Inflammatory macrophage treated with lipopolysaccharide for 4 hours (primary cell): Measurements from ENCODE around the gene TMPRSS5.
"Not testable (repeated sequence)": the region's sequence is repeated elsewhere in the genome, so short reads cannot be mapped to it uniquely, and the experiment has no call there.

Experiments
- DNase-seq: peaks from one replicate; pipeline ENCODE4 v3.0.0-alpha.2; 2020

TMPRSS5 gene

DNA sequence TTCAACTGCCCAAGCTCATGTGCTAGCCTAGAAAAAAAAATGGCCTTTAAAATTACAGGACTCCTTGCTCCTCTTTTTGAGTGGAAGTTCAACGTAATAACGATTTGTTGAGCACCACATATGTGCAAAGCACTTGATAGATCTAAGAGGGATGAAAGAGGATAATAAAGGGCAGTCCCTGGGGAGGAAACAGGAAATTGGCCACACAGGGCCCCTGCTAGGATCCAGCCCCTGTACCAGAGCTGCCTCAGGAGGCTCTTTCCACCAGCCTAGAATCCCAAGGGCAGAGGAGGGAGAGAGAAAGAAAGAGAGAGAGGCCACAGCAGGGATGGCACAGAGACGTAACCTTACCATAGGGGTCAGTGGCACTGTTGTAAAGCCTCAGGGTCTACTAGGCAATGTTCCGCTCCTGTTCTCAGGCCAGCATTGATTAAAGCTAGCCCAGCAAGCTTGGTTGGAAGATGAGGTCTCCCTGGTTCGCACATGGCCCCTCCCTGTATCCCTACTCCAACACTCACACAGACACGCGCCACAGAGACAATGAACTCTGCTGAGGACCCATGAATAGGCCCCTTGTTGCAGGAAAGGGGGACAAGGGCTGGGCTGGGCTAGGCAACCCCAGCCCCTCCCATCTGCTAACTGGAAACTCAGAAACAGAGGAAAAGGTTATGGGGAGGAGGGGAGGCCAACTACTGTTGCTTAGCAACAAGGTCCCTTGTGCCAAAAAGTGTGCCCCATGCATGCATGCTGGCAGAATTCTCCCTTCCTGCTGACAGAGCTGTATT lies at the start of gene TMPRSS5:
TSS of gene TMPRSS5 (minus strand) at position 438 of the 785 bp plus-strand sequence. CDS start at position 354, 84 bp downstream.
- DNase-seq, result no peak

DNA sequence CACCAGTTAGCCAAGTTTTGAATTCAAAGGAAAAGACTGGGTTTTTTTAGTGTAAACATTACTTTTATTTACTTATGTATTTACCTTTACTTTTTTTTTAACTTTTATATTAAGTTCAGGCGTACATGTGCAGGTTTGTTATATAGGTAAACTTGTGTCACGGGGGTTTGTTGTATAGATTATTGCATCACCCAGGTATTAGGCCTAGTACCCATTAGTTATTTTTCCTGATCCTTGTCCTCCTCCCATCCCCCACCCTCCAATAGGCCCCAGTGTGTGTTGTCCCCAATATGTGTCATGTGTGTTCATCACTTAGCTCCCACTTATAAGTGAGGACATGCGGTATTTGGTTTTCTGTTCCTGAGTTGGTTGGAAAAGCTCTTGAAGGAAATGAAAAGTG lies 46.8 kb upstream of the TMPRSS5 start:
- DNase-seq, result no peak

DNA sequence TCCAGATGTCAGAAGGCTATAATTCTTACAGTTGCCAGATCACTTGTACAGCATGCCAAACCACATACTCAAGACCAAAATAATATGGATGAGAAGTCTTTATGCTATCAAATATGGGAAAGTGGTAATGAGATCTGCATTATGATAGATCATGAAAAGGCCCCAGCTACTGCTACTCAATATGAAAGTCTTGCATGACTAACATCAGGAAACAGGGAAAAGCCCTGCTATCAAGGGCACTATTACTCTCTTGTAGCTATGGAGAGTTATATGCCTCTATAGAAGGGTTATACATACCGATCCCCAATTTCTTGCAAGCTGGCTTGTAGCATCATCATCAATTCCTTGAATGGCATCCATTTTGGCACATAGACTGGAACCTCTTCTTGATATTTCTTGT lies 30.2 kb upstream of the TMPRSS5 start:
- no peak for DNase-seq

DNA sequence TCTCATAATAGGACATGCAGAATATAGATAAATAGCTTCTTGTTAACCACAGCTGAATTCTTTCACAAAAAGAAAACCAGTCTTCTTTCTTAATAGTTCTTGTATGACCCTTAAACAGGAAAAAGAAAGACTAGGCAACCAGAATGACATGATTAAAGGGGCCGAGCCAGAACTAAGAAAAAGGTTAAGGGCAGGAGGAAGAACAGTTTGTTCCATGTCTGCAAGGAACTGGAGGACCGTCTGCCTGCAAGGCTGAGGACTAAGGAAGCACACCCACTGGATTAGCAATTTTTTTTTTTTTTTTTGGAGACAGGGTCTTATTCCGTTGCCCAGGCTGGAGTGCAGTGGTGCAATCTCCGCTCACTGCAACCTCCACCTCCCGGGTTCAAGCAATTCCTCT lies 26.0 kb upstream of the TMPRSS5 start:
- no peak for DNase-seq

DNA sequence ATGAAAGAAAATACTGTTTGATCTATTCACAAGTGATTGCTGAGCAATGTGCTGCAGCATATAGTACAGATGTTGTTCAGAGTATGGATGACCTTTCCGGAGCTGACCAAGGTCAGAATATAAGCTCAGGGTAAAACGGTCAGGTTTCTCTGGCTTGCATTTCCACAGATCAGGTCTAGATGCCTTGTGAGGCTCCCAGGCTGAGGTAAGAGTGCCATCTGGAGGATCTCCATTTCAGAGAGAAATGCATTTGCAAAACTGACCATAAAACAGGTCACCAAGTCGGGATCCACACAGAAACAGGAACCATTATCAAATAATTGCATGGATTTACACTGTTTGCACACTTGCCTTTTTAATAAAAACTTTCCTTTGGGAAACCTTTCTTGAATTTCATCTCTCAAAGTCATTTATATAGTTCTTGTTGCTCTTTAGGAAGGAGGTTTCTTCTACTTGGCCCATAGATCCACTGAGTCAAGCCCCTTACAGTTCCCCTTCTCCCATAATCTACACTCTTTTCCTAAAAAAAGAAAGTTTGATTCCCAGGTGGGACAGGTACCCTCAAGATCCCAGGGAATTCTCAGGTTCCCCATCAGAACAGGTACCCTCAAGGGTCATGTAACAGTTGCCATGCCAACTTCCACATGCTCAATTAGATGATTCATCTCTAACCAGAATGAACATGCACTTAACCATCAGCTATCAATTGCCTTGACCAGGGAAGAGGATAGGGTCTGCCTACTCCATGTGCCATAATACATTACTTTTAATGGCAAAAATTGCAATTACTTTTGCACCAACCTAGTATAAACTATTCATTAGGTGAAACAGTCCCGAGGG lies 25.0 kb upstream of the TMPRSS5 start:
- DNase-seq, result peak; percentile 53

DNA sequence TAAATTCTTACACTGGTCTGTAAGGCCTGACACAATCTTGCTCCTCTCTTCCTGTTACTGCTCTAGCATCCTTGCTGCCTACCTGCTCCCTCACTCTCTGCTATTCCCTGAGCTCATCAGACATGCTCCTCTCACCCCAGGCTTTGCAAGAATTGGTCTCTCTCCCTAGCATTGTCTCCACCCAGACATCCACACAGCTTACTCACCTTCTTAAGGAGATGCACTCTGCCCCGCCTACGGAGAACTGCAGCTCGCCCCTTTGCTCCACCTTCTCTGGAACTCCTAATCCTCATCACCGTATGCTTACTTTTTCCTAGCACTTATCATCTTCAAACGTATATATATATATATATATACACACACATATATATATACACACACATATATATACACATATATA lies 23.3 kb upstream of the TMPRSS5 start:
- DNase-seq, result no peak

DNA sequence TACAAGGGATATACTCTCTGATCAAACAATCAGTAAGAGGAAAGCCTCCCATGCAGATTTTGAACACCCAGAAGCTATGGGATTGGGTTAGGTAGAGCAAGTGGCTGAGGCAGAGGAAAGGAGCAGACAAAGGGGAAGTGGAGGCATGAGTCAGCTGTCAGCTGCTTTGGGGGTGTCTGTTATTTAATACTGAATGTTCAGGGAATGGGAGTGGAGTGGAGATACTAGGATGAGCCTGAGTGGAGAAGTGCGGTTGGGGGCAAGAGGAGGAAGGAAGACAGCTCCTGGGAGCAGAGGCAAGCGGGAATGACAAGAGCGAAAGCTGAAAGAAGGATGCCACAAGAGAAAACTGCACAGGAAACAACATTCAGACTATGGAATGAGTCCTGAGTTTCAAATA lies 22.7 kb upstream of the TMPRSS5 start:
- peak; percentile 74 for DNase-seq

DNA sequence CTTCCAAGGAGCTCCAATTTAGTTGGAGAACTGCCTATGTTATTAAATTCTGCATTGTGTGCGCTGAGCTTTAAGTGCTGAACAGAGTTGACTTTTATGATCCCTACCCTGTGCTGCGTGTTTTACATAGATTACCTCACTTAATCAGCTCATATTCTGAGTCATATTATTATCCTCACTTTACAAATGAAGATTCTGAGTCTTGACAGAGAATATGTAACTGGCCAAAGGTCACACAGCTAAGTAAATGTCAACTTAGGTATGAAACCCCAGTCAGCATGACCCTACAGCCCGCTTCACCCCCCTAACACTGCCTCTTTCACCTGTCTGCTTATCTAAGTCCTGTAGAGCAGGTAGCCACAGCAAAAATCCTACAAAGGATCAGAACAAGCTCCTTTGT lies 19.8 kb upstream of the TMPRSS5 start:
- DNase-seq, result no peak

DNA sequence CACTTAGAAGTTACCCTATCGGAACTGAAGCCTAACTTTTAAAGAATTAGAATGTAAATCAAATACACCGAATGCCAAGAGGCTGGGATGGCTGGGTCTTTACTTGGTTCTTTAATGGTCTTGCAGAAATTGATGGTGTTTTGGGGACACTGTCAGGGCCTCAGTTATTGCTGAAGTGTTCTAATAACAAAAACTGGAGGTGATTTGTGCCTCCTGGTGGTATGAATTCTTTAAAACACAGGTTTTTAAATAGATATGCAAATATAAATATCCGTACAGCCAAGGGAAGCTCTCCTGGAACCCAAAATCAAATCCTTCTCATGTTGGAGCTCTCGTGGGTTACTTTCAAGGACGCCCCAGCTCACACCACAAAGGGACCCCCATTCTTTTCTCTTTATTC lies 19.3 kb upstream of the TMPRSS5 start:
- DNase-seq, result no peak

DNA sequence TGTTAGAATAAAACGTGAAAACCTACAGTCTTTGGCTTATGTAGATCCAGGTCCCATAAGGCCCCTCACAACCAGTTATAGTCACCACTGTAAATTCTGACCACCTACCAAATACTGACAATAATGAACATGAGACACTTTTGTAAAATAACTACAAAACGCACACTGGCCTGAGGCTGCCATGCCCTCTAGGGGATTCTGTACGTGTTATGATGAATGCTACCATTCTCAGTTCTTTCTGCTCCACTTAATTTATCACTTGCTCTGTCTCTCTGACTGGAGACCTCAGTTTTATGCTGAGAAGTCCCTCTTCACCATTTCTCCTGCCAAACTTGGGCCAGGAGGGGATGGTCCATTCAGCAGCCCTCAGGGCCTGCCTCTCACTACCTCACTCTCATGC lies 18.7 kb upstream of the TMPRSS5 start:
- no peak for DNase-seq

DNA sequence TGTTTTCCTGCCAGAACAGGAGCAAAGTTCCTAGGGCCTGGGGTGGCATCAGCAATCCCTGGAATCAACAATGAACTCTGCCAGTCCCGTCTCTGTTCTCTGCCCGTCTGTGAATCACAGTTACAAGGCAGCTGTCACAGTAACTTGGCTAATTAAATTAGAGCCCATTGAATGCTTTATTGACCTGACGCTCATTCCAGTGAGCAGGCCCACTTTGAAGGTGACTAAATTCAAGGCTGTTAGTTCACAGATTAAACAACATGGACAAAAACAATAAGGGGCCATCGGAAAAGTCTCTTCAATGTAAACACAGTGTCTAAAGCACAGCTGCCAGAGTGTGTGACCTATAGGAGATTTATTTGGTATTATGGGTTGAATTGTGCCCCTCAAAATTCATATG lies 17.7 kb upstream of the TMPRSS5 start:
- DNase-seq, result no peak

DNA sequence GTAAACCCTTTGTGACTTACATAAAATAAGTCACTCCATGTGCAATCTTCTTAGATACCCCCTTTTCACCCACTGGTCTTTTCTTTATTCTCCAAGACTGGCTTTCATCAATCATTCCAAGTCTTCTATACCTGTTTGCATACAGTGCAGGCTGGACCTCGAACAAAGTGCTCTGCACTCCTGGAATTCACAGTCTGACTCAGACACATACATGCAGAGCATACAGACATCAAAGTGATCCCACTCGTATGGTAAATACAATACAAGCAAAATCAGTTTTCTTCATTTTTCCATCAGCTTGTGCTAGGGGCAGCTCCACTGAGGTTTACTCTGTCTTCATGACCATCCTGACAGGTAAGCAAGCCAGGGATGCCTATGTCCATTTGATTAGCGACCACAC lies 16.8 kb upstream of the TMPRSS5 start:
- DNase-seq, result no peak

DNA sequence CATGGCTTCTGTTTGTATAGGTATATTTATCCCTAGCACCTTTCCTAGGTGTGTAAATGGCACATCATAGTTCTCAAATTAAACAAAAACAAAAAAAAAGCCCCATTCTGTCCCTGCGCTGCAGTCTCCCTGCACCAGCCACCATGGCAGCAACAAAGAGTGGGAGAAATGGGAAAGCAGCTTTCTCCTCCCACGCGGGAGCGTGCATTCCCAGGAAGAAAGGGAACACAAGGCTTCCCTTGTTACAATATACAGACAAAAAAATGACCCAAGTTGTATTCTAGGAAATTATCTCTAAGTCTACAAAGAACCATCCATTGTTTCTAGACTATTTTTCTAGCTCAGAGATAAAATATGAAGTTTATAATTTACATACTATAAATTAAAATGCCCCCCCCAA lies 16.1 kb upstream of the TMPRSS5 start:
- DNase-seq, result no peak

DNA sequence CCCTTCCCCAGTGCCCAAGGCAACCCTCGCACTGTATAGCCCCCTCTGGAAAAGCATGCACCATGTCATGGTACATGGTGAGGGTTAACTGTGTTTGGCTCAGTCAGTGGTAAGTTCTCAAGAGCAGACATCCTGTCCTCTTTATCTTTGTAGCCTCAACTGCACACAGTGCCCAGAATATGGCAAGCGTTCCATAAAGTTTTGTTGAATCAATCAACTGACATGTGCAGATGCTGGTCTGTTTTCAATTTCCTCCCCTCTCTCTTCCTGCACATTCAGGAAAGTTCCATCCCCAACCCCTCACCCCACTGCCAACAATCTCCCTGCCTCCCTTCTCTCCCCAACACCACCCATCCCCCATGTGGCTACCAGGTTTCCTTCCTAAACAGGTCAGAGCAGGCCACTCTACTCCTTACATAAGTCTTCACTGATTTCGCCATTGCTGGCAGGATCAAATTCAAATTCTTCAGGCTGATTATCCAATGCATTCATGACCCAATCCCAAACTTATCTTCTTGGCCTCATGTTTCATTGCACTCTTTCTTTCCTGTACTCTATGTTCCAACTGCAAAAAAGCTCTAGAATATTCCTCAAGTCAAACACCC lies 15.5 kb upstream of the TMPRSS5 start:
- no peak for DNase-seq

DNA sequence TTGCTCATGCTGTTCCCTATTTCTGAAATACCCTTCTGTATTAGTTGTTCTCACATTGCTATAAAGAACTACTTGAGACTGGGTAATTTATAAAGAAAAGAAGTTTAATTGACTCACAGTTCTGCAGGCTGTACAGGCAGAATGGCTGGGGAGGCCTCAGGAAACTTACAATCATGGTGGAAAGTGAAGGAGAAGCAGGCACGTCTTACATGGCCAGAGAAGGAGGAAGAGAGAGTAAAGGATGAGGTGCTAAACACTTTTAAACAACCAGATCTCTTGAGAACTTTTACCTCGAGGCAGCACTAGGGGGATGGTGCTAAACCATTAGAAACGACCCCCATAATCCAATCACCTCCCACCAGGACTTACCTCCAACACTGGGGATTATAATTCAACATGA lies 14.4 kb upstream of the TMPRSS5 start:
- not testable (repeated sequence) for DNase-seq

DNA sequence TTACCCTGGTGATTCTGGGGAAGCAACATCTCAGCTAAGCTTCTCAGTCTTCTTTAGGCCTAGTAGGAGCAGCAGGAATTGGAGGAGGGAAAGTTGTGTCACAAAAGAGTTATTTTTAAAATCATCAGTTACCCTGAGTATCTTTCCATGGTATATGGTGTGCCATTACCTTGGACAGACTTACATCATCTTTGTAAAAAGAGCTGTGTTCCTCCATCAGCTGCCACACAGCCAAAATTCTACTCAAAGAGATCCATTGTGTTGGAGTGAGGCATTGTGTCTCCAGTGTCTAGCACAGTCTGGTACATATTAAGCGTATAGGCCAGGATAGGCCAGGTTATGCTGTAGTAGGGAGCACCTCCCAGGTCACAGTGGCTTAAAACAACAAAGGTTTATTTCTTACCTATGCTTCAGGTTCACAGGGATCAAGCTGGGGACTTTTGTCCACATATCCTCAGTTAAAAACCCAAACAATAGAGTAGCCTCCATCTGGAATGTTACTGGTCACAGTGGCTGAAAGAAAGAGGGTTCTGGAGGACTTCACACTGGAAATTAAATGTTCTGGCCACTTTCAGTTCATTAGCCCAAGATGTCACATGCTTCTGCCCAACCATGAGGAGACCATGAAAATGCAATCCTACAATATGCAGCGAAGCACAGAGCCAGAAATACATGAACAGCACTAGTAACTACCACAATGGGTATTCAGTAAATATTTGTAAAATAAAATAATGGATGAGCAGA lies 9.9 kb upstream of the TMPRSS5 start:
- DNase-seq, result no peak

DNA sequence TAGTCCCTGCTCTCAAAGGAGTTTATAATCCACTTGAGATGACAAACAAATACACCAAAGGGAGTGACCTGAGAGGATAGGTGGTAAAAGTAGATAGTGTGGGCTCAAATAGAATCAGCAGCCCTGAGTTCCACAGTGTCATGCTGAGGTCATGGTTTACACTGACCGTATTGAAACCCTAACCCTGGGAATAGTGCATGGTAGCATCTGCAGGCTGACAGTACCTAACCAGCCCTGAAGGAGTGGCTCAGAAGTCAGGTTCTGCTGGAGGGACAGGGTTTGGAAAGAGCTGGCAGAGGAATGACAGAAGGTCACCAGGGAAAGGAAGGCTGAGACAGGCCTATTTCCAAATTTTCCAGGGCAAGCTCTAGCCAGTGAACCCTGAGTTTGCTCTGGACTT lies 9.2 kb upstream of the TMPRSS5 start:
- no peak for DNase-seq

DNA sequence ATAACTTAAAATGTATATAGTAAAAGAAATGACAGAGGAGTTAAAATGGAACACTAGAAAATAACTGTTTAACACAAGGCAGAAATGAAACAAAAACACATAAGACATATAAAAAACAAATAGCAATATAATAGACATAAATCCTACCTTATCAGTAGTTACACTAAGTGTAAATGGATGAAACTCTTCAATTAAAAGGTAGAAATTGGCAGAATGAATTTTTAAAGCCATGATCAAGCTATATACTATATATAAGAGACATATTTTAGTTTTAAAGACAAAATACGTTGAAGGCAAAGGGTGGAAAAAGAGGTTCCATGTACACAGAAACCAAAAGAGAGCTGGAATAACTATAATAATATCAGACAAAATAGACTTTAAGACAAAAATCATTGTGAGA lies 4.9 kb upstream of the TMPRSS5 start:
- no peak for DNase-seq

DNA sequence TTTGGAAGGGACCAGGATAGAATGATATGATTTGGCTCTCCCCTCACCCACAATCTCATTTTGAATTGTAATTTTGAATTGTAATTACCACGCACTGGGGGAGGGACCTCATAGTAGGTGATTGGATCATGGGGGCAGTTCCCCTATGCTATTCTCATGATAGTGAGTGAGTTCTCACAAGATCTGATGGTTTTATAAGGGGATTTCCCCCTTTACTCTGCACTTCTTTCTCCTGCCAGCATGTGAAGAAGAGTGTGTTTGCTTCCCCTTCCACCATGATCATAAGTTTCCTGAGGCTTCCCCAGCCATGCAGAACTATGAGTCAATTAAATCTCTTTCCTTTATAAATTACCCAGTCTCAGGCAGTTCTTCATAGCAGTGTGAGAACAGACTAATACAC lies 2.6 kb downstream of the TMPRSS5 start:
- DNase-seq, result peak; percentile 51

DNA sequence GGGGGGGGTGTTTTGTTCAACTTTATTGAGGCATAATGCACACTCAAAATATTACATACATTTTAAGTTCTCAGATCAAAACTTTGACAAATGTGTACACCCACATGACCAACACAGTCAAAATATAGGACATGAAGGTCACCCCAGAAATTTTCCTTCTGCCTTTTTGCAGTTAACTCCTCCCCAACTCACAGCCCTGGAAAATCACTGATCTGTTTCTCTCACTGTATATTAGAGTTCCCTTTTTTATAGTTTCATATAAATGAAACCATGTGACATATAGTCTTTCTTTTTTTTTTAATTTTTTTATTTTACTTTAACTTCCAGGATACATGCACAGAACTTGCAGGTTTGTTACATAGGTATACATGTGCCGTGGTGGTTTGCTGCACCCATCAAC lies 4.6 kb downstream of the TMPRSS5 start:
- peak; percentile 7 for DNase-seq

DNA sequence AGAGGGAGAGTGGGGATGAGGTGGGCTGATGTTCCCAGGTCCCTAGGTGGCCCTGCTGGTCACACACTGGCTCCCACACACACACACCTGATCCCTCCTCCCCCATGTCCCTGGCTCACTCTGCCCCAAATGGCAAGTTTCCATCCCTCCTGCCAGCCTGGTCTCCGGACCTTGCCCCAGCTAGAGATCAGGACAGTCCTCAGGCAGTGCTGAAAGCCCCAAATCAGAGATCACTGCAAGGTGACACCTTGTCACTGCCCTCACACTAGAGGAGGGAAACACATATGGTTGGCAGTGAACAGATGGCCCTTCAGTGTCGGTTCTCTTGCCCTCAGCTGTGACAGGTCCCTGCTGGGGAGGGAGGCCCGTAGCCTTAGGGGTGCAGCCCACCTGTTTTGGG lies 7.6 kb downstream of the TMPRSS5 start:
- no peak for DNase-seq

DNA sequence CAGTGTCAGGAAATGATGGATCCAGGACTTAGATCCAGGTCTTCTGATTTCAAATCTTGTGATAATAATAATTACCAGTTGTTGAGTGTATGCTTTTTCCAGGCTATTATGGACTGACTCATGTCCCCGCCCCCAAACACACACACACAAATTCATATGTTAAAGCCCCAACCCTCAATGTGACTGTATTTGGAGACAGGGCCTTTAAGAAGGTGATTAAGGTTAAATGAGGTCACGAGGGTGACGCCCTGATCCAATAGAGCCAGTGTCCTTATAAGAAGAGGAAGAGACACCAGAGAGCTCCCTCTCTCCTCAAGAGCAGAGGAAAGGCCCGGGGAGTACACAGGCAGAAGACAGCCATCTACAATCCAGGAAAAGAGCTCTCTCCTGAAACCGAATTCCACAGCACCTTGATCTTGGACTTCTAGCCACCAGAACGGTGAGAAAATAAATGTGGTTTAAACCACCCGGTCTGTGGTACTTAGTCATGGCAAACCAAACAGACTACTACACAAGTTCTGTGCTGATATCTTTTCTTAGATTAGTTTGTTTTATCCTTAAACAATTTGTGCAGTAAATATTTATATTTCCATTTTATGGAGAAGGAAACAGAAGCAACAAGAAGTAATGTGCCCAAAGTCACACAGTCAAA lies 8.2 kb downstream of the TMPRSS5 start:
- DNase-seq, result peak; percentile 20

DNA sequence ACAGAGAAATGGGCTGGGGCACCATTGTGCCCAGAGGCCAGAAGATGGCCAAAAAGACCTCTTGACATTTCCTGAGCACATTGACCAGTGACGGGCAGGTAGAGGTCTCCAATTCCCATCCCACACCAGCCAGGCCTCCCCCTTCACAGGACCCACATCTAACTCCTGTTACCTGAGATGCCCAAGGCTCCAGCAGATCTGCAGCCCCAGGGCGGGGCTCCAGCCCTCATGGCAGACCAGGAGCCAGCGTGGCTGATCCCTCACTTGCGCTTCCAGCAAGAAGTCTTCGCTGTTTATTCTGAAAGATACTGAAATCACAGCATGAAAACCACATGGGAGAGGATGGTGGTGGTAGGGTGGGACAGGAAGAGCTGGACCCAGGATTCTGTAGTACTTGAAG lies 9.0 kb downstream of the TMPRSS5 start:
- DNase-seq, result no peak
